NCI-H748 treated with DMSO at 0.1 percent for 48 hours (cell line): Measurements from ENCODE around the gene ETS2.

ENCODE experiments used
- DNase-seq: peaks from one replicate; lab custom pipeline; 2025; lab: John Stamatoyannopoulos, UW

The ETS2 gene

GRCh38 chr21:38780879-38781278, 24.9 kb upstream of the ETS2 start:
- DNase-seq, result no peak

- DNase-seq, result no peak
These were observed 21.1 kb upstream of the ETS2 start for GRCh38 chr21:38784458-38785266.

- DNase-seq, result no peak
These were observed 20.2 kb upstream of the ETS2 start for GRCh38 chr21:38785483-38785882.

- DNase-seq, result no peak
These were observed 18.7 kb upstream of the ETS2 start for GRCh38 chr21:38787016-38787415.

- DNase-seq, result no peak
These were observed 18.1 kb upstream of the ETS2 start for GRCh38 chr21:38787461-38788274.

- no peak for DNase-seq
These were observed 17.3 kb upstream of the ETS2 start for GRCh38 chr21:38788275-38788905.

GRCh38 chr21:38789275-38789674, 16.5 kb upstream of the ETS2 start:
- DNase-seq, result no peak

- DNase-seq, result no peak
These were observed 15.7 kb upstream of the ETS2 start for GRCh38 chr21:38790059-38790458.

GRCh38 chr21:38790961-38791360, 14.8 kb upstream of the ETS2 start:
- DNase-seq, result no peak

GRCh38 chr21:38792676-38793459, 12.9 kb upstream of the ETS2 start:
- no peak for DNase-seq

- DNase-seq, result no peak
These were observed 11.6 kb upstream of the ETS2 start for GRCh38 chr21:38793926-38794713.

GRCh38 chr21:38794978-38795377, 10.8 kb upstream of the ETS2 start:
- no peak for DNase-seq

- no peak for DNase-seq
These were observed 10.3 kb upstream of the ETS2 start for GRCh38 chr21:38795475-38795874.

GRCh38 chr21:38796424-38796823, 9.3 kb upstream of the ETS2 start:
- DNase-seq, result no peak

GRCh38 chr21:38797470-38797869, 8.3 kb upstream of the ETS2 start:
- no peak for DNase-seq

- no peak for DNase-seq
These were observed 7.6 kb upstream of the ETS2 start for GRCh38 chr21:38798081-38798480.

GRCh38 chr21:38798481-38798882, 7.2 kb upstream of the ETS2 start:
- DNase-seq, result no peak

GRCh38 chr21:38800046-38800758, 5.5 kb upstream of the ETS2 start:
- no peak for DNase-seq

GRCh38 chr21:38800924-38801744, 4.6 kb upstream of the ETS2 start:
- no peak for DNase-seq
